Esophagus squamous epithelium (tissue), 4 donors: ENCODE data around the gene SCGB3A2.

ENCODE experiments used
- POLR2A ChIP-seq, 4 donors: fragments of 450-650 bp; IDR thresholded peaks; one replicate each; pipeline ENCODE4 v1.6.1; 2017; ENCODE audit warnings: antibody characterized with exemption in 4 of 4, mild to moderate bottlenecking in 4 of 4, moderate library complexity in 3 of 4
- TF ChIP-seq, protein P1 (sequence below), 6 experiments: fragments of 450-650 bp in 4 of 6; fragments of 200-600 bp in 2 of 6; sonication (generic) in 2 of 6; IDR thresholded peaks; one replicate each; pipeline ENCODE4 v1.5.1; 2016 to 2019; ENCODE audit warnings: antibody characterized with exemption in 6 of 6, mild to moderate bottlenecking in 4 of 6, moderate library complexity in 4 of 6

DNA sequence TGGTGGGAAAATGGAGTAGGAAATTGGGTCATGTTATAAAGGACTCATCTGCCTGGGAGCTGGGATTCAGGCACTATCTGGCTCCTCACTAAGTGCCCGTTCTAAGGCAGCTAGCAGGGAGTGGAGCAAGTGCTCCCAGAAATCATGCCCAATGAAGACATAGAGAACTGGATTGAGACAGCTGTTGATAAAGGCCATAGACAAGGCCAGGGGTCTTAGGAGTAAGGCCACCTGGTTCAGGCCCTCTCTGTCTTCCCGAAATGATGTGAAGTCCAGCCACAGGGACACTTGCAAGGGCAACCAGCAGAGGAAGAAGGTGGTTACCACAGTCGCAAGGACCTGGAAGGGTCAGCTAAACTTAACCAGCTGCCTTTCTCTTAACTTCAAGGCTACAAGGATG is 26.9 kb upstream of the SCGB3A2 start:
- no peak for TF ChIP-seq POLR2A (IDR thresholded peaks at IDR 0.05)
- TF ChIP-seq, protein P1, sequence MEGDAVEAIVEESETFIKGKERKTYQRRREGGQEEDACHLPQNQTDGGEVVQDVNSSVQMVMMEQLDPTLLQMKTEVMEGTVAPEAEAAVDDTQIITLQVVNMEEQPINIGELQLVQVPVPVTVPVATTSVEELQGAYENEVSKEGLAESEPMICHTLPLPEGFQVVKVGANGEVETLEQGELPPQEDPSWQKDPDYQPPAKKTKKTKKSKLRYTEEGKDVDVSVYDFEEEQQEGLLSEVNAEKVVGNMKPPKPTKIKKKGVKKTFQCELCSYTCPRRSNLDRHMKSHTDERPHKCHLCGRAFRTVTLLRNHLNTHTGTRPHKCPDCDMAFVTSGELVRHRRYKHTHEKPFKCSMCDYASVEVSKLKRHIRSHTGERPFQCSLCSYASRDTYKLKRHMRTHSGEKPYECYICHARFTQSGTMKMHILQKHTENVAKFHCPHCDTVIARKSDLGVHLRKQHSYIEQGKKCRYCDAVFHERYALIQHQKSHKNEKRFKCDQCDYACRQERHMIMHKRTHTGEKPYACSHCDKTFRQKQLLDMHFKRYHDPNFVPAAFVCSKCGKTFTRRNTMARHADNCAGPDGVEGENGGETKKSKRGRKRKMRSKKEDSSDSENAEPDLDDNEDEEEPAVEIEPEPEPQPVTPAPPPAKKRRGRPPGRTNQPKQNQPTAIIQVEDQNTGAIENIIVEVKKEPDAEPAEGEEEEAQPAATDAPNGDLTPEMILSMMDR (IDR thresholded peaks at IDR 0.05), result no peak
